IMR-90 (cell line): Measurements from ENCODE around the gene FRMD4B. TPM values are rescaled to one million over a fixed set of nuclear protein-coding genes. Genes with fewer than 3 reads are reported as not detected.

ENCODE experiments used
- ATAC-seq: fragments of 200-7000 bp; cut with Tn5 transposase; 2 replicates; pipeline ENCODE4 v1.9.1; 2020; ENCODE audit warnings: low read depth, mild to moderate bottlenecking, moderate library complexity
- BruUV-seq: library from RNA; stranded (reverse); fragments of 400-500 nt; replicated peaks from 2 replicates; lab custom pipeline; 2021; lab: Mats Ljungman, UMichigan
- CTCF ChIA-PET: fragments of 300-600 bp; formaldehyde crosslinking; extraction: SDS; loops from one replicate; lab custom pipeline; 2021; ENCODE audit warnings: antibody characterized with exemption; lab: Yijun Ruan, JAX
- POLR2A ChIA-PET: fragments of 300-600 bp; sonication (Branson Sonifier 250); formaldehyde crosslinking; loops from one replicate; lab custom pipeline; 2022; ENCODE audit warnings: antibody characterized with exemption; ENCODE audit not compliant: unreplicated experiment; lab: Charles Lee
- DNase-seq: peaks from one replicate; pipeline ENCODE4 v3.0.0; 2013
- H2AFZ ChIP-seq: replicated peaks from 2 replicates; pipeline ENCODE3; 2013; ENCODE audit warnings: low read length, mild to moderate bottlenecking; ENCODE audit not compliant: poor library complexity
- H2AK5ac ChIP-seq: 2 replicates; pipeline ENCODE4 v1.6.1; 2013; ENCODE audit warnings: low read depth, low read length, inconsistent platforms
- H2AK9ac ChIP-seq: replicated peaks from 2 replicates; pipeline ENCODE3; 2013; ENCODE audit warnings: mild to moderate bottlenecking, low read depth, low read length, moderate library complexity; ENCODE audit not compliant: poor library complexity
- H2BK120ac ChIP-seq: 2 replicates; pipeline ENCODE4 v1.6.1; 2013; ENCODE audit warnings: low read depth, low read length, inconsistent platforms
- H2BK15ac ChIP-seq: 3 replicates; pipeline ENCODE4 v1.6.1; 2013; ENCODE audit warnings: low read depth, low read length, inconsistent platforms
- H2BK20ac ChIP-seq: 2 replicates; pipeline ENCODE4 v1.6.1; 2013; ENCODE audit warnings: low read depth, mild to moderate bottlenecking, inconsistent platforms, low read length, moderate library complexity
- H2BK5ac ChIP-seq: 2 replicates; pipeline ENCODE4 v1.6.1; 2013; ENCODE audit warnings: mild to moderate bottlenecking, low read depth, low read length, inconsistent platforms; ENCODE audit not compliant: poor library complexity, severe bottlenecking
- H3K14ac ChIP-seq: replicated peaks from 2 replicates; pipeline ENCODE4 v1.6.1; 2013; ENCODE audit warnings: low read depth, low read length, inconsistent platforms
- H3K18ac ChIP-seq: 2 replicates; pipeline ENCODE4 v1.6.1; 2013; ENCODE audit warnings: low read depth, low read length, control low read depth
- H3K23ac ChIP-seq: 2 replicates; pipeline ENCODE4 v1.6.1; 2013; ENCODE audit warnings: low read depth, low read length, inconsistent platforms
- H3K27ac ChIP-seq: 2 replicates; pipeline ENCODE4 v1.5.1; 2013; ENCODE audit warnings: mild to moderate bottlenecking, control low read depth, low read length; ENCODE audit not compliant: insufficient read depth
- H3K27me3 ChIP-seq: 2 replicates; pipeline ENCODE4 v1.6.1; 2013; ENCODE audit warnings: low read length; ENCODE audit not compliant: control insufficient read depth, insufficient read depth
- H3K36me3 ChIP-seq: 2 replicates; pipeline ENCODE4 v1.6.1; 2013; ENCODE audit warnings: low read length, mixed read lengths; ENCODE audit not compliant: control insufficient read depth, insufficient read depth
- H3K4ac ChIP-seq: 2 replicates; pipeline ENCODE4 v1.6.1; 2013; ENCODE audit warnings: low read depth, low read length, inconsistent platforms
- H3K4me1 ChIP-seq: 2 replicates; pipeline ENCODE4 v1.6.1; 2013; ENCODE audit warnings: low read length, mixed read lengths; ENCODE audit not compliant: control insufficient read depth, insufficient read depth
- H3K4me2 ChIP-seq: 2 replicates; pipeline ENCODE4 v1.6.1; 2013; ENCODE audit warnings: low read depth, mild to moderate bottlenecking, control low read depth, low read length, moderate library complexity
- H3K4me3 ChIP-seq: 2 replicates; pipeline ENCODE4 v1.5.1; 2013; ENCODE audit warnings: low read depth, mild to moderate bottlenecking, control low read depth, low read length, moderate library complexity; ENCODE audit not compliant: insufficient read depth
- H3K56ac ChIP-seq: 2 replicates; pipeline ENCODE4 v1.6.1; 2013; ENCODE audit warnings: low read length, inconsistent platforms; ENCODE audit not compliant: insufficient read depth; ENCODE audit errors: extremely low read depth
- H3K79me1 ChIP-seq, 2 experiments: 2 replicates each; pipeline ENCODE4 v1.6.1; 2013; ENCODE audit warnings: low read length in 2 of 2, inconsistent platforms in 1 of 2, low read depth in 1 of 2
- H3K9ac ChIP-seq: 2 replicates; pipeline ENCODE4 v1.6.1; 2013; ENCODE audit warnings: low read depth, low read length, control low read depth
- H3K9me1 ChIP-seq: 2 replicates; pipeline ENCODE4 v1.6.1; 2013; ENCODE audit warnings: low read length, inconsistent platforms; ENCODE audit not compliant: insufficient read depth
- H3K9me3 ChIP-seq: 2 replicates; pipeline ENCODE4 v1.6.1; 2013; ENCODE audit warnings: low read length; ENCODE audit not compliant: control insufficient read depth, insufficient read depth
- H4K20me1 ChIP-seq: 2 replicates; pipeline ENCODE4 v1.6.1; 2013; ENCODE audit warnings: low read length, inconsistent platforms; ENCODE audit not compliant: insufficient read depth
- H4K5ac ChIP-seq: 2 replicates; pipeline ENCODE4 v1.6.1; 2013; ENCODE audit warnings: mild to moderate bottlenecking, low read depth, low read length, control low read depth
- H4K8ac ChIP-seq, 2 experiments: 2 replicates each; pipeline ENCODE4 v1.6.1; 2013; ENCODE audit warnings: low read depth in 2 of 2, low read length in 2 of 2, control low read depth in 1 of 2, inconsistent platforms in 1 of 2
- H4K91ac ChIP-seq: 2 replicates; pipeline ENCODE4 v1.6.1; 2013; ENCODE audit warnings: low read depth, low read length, inconsistent platforms; ENCODE audit not compliant: insufficient read depth
- BHLHE40 ChIP-seq: fragments of 150-350 bp; IDR thresholded peaks from 2 replicates; pipeline ENCODE4 v1.6.1; 2016; ENCODE audit warnings: mild to moderate bottlenecking, low read depth, low read length
- CEBPB ChIP-seq: IDR thresholded peaks from 2 replicates; pipeline ENCODE4 v1.6.1; 2012; ENCODE audit warnings: low read depth, low read length, improper control_type of control experiment
- CHD1 ChIP-seq: IDR thresholded peaks from 2 replicates; pipeline ENCODE4 v1.6.1; 2012; ENCODE audit warnings: low read depth, low read length, improper control_type of control experiment
- CTCF ChIP-seq: conservative IDR thresholded peaks from 2 replicates; pipeline ENCODE4 v1.5.1; 2012; ENCODE audit warnings: mild to moderate bottlenecking, low read depth, low read length, improper control_type of control experiment
- ELK1 ChIP-seq: fragments of 150-350 bp; IDR thresholded peaks from 2 replicates; pipeline ENCODE4 v1.6.1; 2016; ENCODE audit warnings: low read depth, mild to moderate bottlenecking, low read length, moderate library complexity, borderline replicate concordance
- FOS ChIP-seq: fragments of 150-350 bp; IDR thresholded peaks from 2 replicates; pipeline ENCODE4 v1.6.1; 2016; ENCODE audit warnings: low read depth, low read length
- MAFK ChIP-seq: IDR thresholded peaks from 2 replicates; pipeline ENCODE4 v1.6.1; 2012; ENCODE audit warnings: low read depth, low read length, improper control_type of control experiment
- MAZ ChIP-seq: IDR thresholded peaks from 2 replicates; pipeline ENCODE4 v1.6.1; 2012; ENCODE audit warnings: low read depth, mild to moderate bottlenecking, low read length, improper control_type of control experiment, moderate library complexity, borderline replicate concordance
- MXI1 ChIP-seq: IDR thresholded peaks from 2 replicates; pipeline ENCODE4 v1.6.1; 2012; ENCODE audit warnings: low read depth, mild to moderate bottlenecking, low read length, moderate library complexity, borderline replicate concordance
- NFE2L2 ChIP-seq: fragments of 150-350 bp; IDR thresholded peaks from 2 replicates; pipeline ENCODE4 v1.6.1; 2016; ENCODE audit warnings: low read depth, mild to moderate bottlenecking, low read length
- POLR2A ChIP-seq: IDR thresholded peaks from 2 replicates; pipeline ENCODE4 v1.6.1; 2012; ENCODE audit warnings: mild to moderate bottlenecking, low read depth, low read length
- RAD21 ChIP-seq: IDR thresholded peaks from 2 replicates; pipeline ENCODE4 v1.6.1; 2012; ENCODE audit warnings: low read length, improper control_type of control experiment
- RCOR1 ChIP-seq: IDR thresholded peaks from 2 replicates; pipeline ENCODE4 v1.6.1; 2012; ENCODE audit warnings: mild to moderate bottlenecking, low read length, improper control_type of control experiment; ENCODE audit not compliant: insufficient replicate concordance
- RFX5 ChIP-seq: IDR thresholded peaks from 2 replicates; pipeline ENCODE4 v1.8.0; 2012; ENCODE audit warnings: low read depth, mild to moderate bottlenecking, low read length, moderate library complexity
- SMC3 ChIP-seq: fragments of 150-350 bp; IDR thresholded peaks from 2 replicates; pipeline ENCODE4 v1.6.1; 2016; ENCODE audit warnings: low read depth, mild to moderate bottlenecking, antibody characterized with exemption, low read length, moderate library complexity
- WGBS, 2 experiments: methylation state at CpG; one replicate each; pipeline versions ENCODE4 v1.1.5 to v1.1.7; 2013; ENCODE audit warnings: missing lambda C conversion rate in 2 of 2; ENCODE audit not compliant: insufficient read length in 1 of 2; ENCODE audit errors: extremely low coverage in 2 of 2; 5-methylcytosine and 5-hydroxymethylcytosine counted together
- dilution Hi-C: fragments of 300-500 bp; cut with HindIII; formaldehyde crosslinking; loops from one replicate; pipeline ENCODE4 v1.14.3; 2018; ENCODE audit warnings: low sequenced_read_pairs; ENCODE audit not compliant: unreplicated experiment
- in situ Hi-C: fragments of 300-500 bp; cut with MboI; formaldehyde crosslinking; loops from 3 replicates; pipeline ENCODE4 v1.14.3; 2019; ENCODE audit warnings: low sequenced_read_pairs, inconsistent platforms, mixed read lengths
- intact Hi-C: fragments of 100-400 bp; cut with micrococcal nuclease; formaldehyde crosslinking; loops from 2 replicates; pipeline ENCODE4 v1.10.0; 2022
- polyA plus RNA-seq, 3 experiments: library from polyadenylated mRNA; depleted of rRNA; stranded (reverse); fragments of >200 nt; gene quantifications; 2 replicates each; pipeline ENCODE4 v1.2.3, GENCODE V29; 2012; ENCODE audit warnings: low replicate concordance in 1 of 3
- total RNA-seq: library from RNA; depleted of rRNA; stranded (reverse); fragments of >200 nt; gene quantifications from 2 replicates; pipeline ENCODE4 v1.2.3, GENCODE V29; 2012
- TF ChIP-seq, protein P1 (sequence below): fragments of 150-350 bp; IDR thresholded peaks from 2 replicates; pipeline ENCODE4 v1.6.1; 2017; ENCODE audit warnings: mild to moderate bottlenecking, antibody characterized with exemption, low read length, low read depth

Gene FRMD4B
- total and polyA plus RNA-seq, 2 of the 4 experiments (the other 2 are of a cell fraction), result 0.14 to 0.36 TPM

- no peak overlapping the region for H4K91ac ChIP-seq
- no peak overlapping the region for H3K23ac ChIP-seq
- no peak overlapping the region for H2BK120ac ChIP-seq
- H2BK20ac ChIP-seq, result no peak overlapping the region
- H3K14ac ChIP-seq, result no peak overlapping the region
- H2AFZ ChIP-seq, result no peak overlapping the region
- no peak overlapping the region for H2AK5ac ChIP-seq
- TF ChIP-seq MAZ (no peak), SMC3 (no peak), BHLHE40 (no peak), POLR2A (no peak), RAD21 (no peak), CTCF (no peak), RFX5 (no peak), FOS (no peak), CHD1 (no peak), RCOR1 (no peak), MAFK (no peak), MXI1 (no peak), ELK1 (no peak), NFE2L2 (no peak), CEBPB (no peak)
- TF ChIP-seq, protein P1, sequence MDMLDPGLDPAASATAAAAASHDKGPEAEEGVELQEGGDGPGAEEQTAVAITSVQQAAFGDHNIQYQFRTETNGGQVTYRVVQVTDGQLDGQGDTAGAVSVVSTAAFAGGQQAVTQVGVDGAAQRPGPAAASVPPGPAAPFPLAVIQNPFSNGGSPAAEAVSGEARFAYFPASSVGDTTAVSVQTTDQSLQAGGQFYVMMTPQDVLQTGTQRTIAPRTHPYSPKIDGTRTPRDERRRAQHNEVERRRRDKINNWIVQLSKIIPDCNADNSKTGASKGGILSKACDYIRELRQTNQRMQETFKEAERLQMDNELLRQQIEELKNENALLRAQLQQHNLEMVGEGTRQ, result no peak
- H3K9me3 ChIP-seq, result no peaks in the 10 kb centered on the region
- no peaks in the 10 kb centered on the region for H3K9me1 ChIP-seq
- BruUV-seq, result no TSS peak
- H2BK5ac ChIP-seq, result no peak overlapping the region
- H3K4ac ChIP-seq, result no peak overlapping the region
- no peak overlapping the region for H3K4me3 ChIP-seq
- H3K4me1 ChIP-seq, result no peaks in the 10 kb centered on the region
- no peaks in the 10 kb centered on the region for H4K20me1 ChIP-seq
- dilution Hi-C loops, result no loop called here
- ChIA-PET POLR2A (no interaction called here), CTCF (no interaction called here)
- H2BK15ac ChIP-seq, result no peak overlapping the region
- H3K27me3 ChIP-seq, result peaks cover 21% of the 10 kb centered on the region
- no CpG with 5 or more reads among the region's 3 CpGs for WGBS, 2 experiments
- H4K8ac ChIP-seq, result no peak overlapping the region
- intact Hi-C loops, result no loop called here
- no peak for DNase-seq
- H4K5ac ChIP-seq, result no peak overlapping the region
- no peaks in the 10 kb centered on the region for H3K36me3 ChIP-seq
- no peak overlapping the region for H3K27ac ChIP-seq
- H2AK9ac ChIP-seq, result no peak overlapping the region
- no peak overlapping the region for H3K9ac ChIP-seq
- H3K56ac ChIP-seq, result no peak overlapping the region
- in situ Hi-C loops, result no loop called here
- ATAC-seq, result no peak
- no peaks in the 10 kb centered on the region for H3K79me1 ChIP-seq
- no peak overlapping the region for H3K18ac ChIP-seq
- no peak overlapping the region for H3K4me2 ChIP-seq
These were observed 130.0 kb downstream of the FRMD4B start for GRCh38 chr3:69255928-69256327.
